Fibroblast of lung (primary cell): ENCODE data around the gene TOMM7. TPM values are rescaled to one million over a fixed set of nuclear protein-coding genes. Genes with fewer than 3 reads are reported as not detected.

Experiments
- DNase-seq, 2 donors: peaks; one replicate each; pipeline versions ENCODE4 v3.0.0 to v3.0.0-alpha.2; 2010; ENCODE audit warnings: low read depth in 2 of 2
- H2AFZ ChIP-seq: 2 replicates; pipeline ENCODE4 v1.5.1; 2012; ENCODE audit warnings: low read length, control low read depth, inconsistent platforms
- H3K27ac ChIP-seq: 2 replicates; pipeline ENCODE4 v1.5.1; 2011; ENCODE audit warnings: low read length, control low read depth; ENCODE audit not compliant: insufficient read depth
- H3K27me3 ChIP-seq: 2 replicates; pipeline ENCODE4 v1.5.1; 2011; ENCODE audit warnings: mild to moderate bottlenecking, low read length; ENCODE audit not compliant: control insufficient read depth, insufficient read depth
- H3K36me3 ChIP-seq: 2 replicates; pipeline ENCODE4 v1.5.1; 2011; ENCODE audit warnings: low read length; ENCODE audit not compliant: control insufficient read depth, insufficient read depth
- H3K4me1 ChIP-seq: 2 replicates; pipeline ENCODE4 v1.5.1; 2011; ENCODE audit warnings: low read length; ENCODE audit not compliant: control insufficient read depth, insufficient read depth; ENCODE audit errors: extremely low read depth
- H3K4me2 ChIP-seq: 2 replicates; pipeline ENCODE4 v1.5.1; 2011; ENCODE audit warnings: low read length, control low read depth; ENCODE audit not compliant: insufficient read depth; ENCODE audit errors: extremely low read depth
- H3K4me3 ChIP-seq, 4 experiments: fragments of 200-600 bp in 1 of 4; sonication (generic) in 1 of 4; replicated peaks in 1 of 4; 2 replicates each; pipeline ENCODE4 v1.5.1; 2011 to 2016; ENCODE audit warnings: low read length in 4 of 4, low read depth in 3 of 4, mild to moderate bottlenecking in 3 of 4, control low read depth in 2 of 4, inconsistent platforms in 1 of 4, mixed read lengths in 1 of 4; ENCODE audit not compliant: insufficient read depth in 1 of 4; ENCODE audit errors: control extremely low read depth in 1 of 4
- H3K79me2 ChIP-seq: 2 replicates; pipeline ENCODE4 v1.5.1; 2012; ENCODE audit warnings: mild to moderate bottlenecking, low read length, inconsistent platforms; ENCODE audit not compliant: control insufficient read depth, insufficient read depth
- H3K9ac ChIP-seq: 2 replicates; pipeline ENCODE4 v1.5.1; 2011; ENCODE audit warnings: mild to moderate bottlenecking, low read length, control low read depth; ENCODE audit not compliant: insufficient read depth
- H3K9me3 ChIP-seq: 2 replicates; pipeline ENCODE4 v1.5.1; 2012; ENCODE audit warnings: low read depth, low read length; ENCODE audit not compliant: control insufficient read depth, insufficient read depth
- H4K20me1 ChIP-seq: 2 replicates; pipeline ENCODE4 v1.5.1; 2011; ENCODE audit warnings: low read length; ENCODE audit not compliant: control insufficient read depth, insufficient read depth; ENCODE audit errors: extremely low read depth
- CTCF ChIP-seq, 2 donors: IDR thresholded peaks in 1 of 2; conservative IDR thresholded peaks in 1 of 2; 1 replicate in 1 of 2; 2 replicates in 1 of 2; pipeline ENCODE4 v1.5.1; 2011 to 2012; ENCODE audit warnings: low read length in 2 of 2, control low read depth in 1 of 2, inconsistent platforms in 1 of 2, low read depth in 1 of 2, mild to moderate bottlenecking in 1 of 2
- EZH2 ChIP-seq: IDR thresholded peaks from 2 replicates; pipeline ENCODE4 v1.5.1; 2012; ENCODE audit warnings: low read length, control low read depth, mild to moderate bottlenecking; ENCODE audit errors: missing control alignments
- polyA plus RNA-seq, 2 donors: library from polyadenylated mRNA; depleted of rRNA in 1 of 2; stranded (reverse) in 1 of 2; unstranded in 1 of 2; fragments of >200 nt; gene quantifications; 2 replicates each; pipeline ENCODE4 v1.2.1, GENCODE V29; 2011 to 2012; ENCODE audit warnings: missing spikeins in 1 of 2
- total RNA-seq: library from RNA; depleted of rRNA; stranded (reverse); fragments of >200 nt; gene quantifications from 2 replicates; pipeline ENCODE4 v1.2.1, GENCODE V29; 2014

The TOMM7 gene
- total and polyA plus RNA-seq, 2 donors (not counting 1 experiment from before 2014, with no cell fraction given), result 239 to 275 TPM

- H3K27me3 ChIP-seq, result no peaks in the 10 kb centered on the region
- H3K9me3 ChIP-seq, result no peaks in the 10 kb centered on the region
- no peaks in the 10 kb centered on the region for H3K36me3 ChIP-seq
- peaks cover 12% of the 10 kb centered on the region for H3K4me1 ChIP-seq
- H3K4me2 ChIP-seq, result peak overlapping the region; percentile 49
- TF ChIP-seq CTCF (conservative IDR thresholded peaks at IDR 0.05 in 1 of 2, IDR thresholded peaks at IDR 0.05 in 1 of 2; ENCODE audit: low read depth in 1 of 2, low read length in 2 of 2) (no peak), EZH2 (no peak)
- H3K27ac ChIP-seq, result peak overlapping the region; percentile 92
- no peak overlapping the region for H3K9ac ChIP-seq
- H4K20me1 ChIP-seq, result no peaks in the 10 kb centered on the region
- H2AFZ ChIP-seq, result no peak overlapping the region
- DNase-seq, result no peak
- H3K4me3 ChIP-seq, result peak overlapping the region in 1 of 4 experiments; percentile 31
- peaks cover 10% of the 10 kb centered on the region for H3K79me2 ChIP-seq
These were observed 35.6 kb upstream of the TOMM7 start for GRCh38 chr7:22858274-22858639.

GRCh38 chr7:22856416-22856815 is 33.8 kb upstream of the TOMM7 start:
- H3K4me2 ChIP-seq, result peak overlapping the region; percentile 9
- peaks cover 10% of the 10 kb centered on the region for H3K79me2 ChIP-seq
- peak overlapping the region; percentile 97 for H3K27ac ChIP-seq
- H3K4me1 ChIP-seq, result peaks cover 12% of the 10 kb centered on the region
- DNase-seq, result peak in 1 of 2 donors; percentile 34
- no peaks in the 10 kb centered on the region for H3K27me3 ChIP-seq
- H4K20me1 ChIP-seq, result no peaks in the 10 kb centered on the region
- no peak for TF ChIP-seq EZH2
- TF ChIP-seq CTCF (conservative IDR thresholded peaks at IDR 0.05 in 1 of 2, IDR thresholded peaks at IDR 0.05 in 1 of 2; ENCODE audit: low read depth in 1 of 2, low read length in 2 of 2), result no peak
- H3K9ac ChIP-seq, result no peak overlapping the region
- H2AFZ ChIP-seq, result no peak overlapping the region
- no peaks in the 10 kb centered on the region for H3K36me3 ChIP-seq
- peak overlapping the region in 3 of 4 experiments; percentile 1 to 71 (median 52) for H3K4me3 ChIP-seq
- no peaks in the 10 kb centered on the region for H3K9me3 ChIP-seq

GRCh38 chr7:22855049-22855392 is 32.4 kb upstream of the TOMM7 start:
- H3K4me3 ChIP-seq, result peak overlapping the region; percentile 71 to 87 (median 80)
- no peaks in the 10 kb centered on the region for H4K20me1 ChIP-seq
- TF ChIP-seq EZH2, result no peak
- TF ChIP-seq CTCF (conservative IDR thresholded peaks at IDR 0.05 in 1 of 2, IDR thresholded peaks at IDR 0.05 in 1 of 2; ENCODE audit: low read depth in 1 of 2, low read length in 2 of 2), result no peak
- H3K36me3 ChIP-seq, result no peaks in the 10 kb centered on the region
- H3K4me1 ChIP-seq, result peaks cover 12% of the 10 kb centered on the region
- no peaks in the 10 kb centered on the region for H3K9me3 ChIP-seq
- H3K27me3 ChIP-seq, result no peaks in the 10 kb centered on the region
- DNase-seq, result no peak
- H3K79me2 ChIP-seq, result peaks cover 10% of the 10 kb centered on the region
- peak overlapping the region; percentile 97 for H3K27ac ChIP-seq
- H3K4me2 ChIP-seq, result peak overlapping the region; percentile 76
- H3K9ac ChIP-seq, result peak overlapping the region; percentile 96
- no peak overlapping the region for H2AFZ ChIP-seq
